Smooth muscle cell of the brain vasculature (primary cell): ENCODE data around the gene HMG20B.

Experiments
- DNase-seq: peaks from one replicate; pipeline ENCODE4 v3.0.0-alpha.2; 2012; ENCODE audit warnings: low read depth, low spot score

The HMG20B gene

DNA sequence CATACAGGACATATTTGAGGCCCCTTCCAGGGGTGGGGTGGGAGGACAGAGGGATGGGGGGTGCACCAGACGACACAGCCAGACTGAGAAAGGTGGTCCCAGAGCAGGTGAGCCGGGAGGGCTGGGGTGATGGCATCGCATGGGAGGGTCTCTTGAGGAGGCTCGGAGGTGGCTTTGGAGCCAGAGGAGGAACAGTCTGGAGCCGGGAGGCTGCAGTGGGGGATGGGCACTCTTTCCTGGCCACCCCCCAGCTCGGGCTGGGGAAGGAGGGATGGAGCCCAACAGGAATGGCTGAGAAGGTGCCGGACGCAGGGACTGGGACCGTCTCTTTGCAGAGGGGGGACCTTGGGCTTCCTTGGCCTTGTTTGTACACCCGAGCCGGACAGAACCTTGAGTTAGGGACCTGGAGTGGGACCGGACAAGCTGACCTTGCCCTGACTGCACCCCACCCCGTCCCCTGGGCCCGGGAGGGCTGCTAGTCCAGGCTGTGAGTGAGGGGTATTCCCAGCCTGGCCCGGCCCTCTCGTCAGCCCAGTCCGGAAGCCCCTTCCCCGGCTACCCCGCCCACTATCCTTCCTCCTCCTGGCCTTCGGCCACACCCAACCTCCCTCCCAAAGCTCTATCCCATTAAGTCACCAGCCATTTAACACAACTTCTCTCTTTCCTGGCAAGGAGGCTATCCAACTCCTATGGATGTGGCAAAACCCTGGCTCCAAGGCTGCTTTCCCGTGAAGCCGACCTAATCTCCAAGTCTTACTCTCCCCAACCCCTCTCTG is 34.7 kb downstream of the HMG20B start:
- no peak for DNase-seq

DNA sequence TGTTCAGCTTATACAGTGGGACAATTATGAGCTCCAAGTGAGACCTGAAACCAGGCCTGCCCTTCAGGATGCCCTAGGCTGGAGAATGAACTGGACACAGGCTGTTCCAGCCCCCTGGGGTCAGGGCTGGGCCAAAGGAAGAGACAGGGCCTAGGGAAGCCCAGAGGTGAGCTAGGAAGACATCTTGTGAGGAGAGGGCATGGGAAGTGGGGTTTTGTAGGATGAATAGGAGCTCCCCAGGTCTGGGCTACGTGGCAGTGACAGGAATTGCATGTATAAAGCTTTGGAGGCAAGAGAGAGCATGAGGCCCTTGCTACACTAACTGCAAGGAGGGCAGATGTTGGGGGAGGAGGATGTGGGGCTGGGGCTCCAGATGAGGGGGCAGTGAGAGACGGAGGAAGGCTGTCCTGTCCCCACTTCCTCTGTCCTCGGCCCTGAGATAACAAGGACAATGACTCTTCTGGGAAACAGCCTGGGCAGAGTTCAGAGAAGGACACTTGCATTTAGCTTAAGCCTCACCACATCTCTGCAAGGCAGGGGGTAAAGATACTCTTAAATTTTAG is 35.4 kb downstream of the HMG20B start:
- DNase-seq = no peak

DNA sequence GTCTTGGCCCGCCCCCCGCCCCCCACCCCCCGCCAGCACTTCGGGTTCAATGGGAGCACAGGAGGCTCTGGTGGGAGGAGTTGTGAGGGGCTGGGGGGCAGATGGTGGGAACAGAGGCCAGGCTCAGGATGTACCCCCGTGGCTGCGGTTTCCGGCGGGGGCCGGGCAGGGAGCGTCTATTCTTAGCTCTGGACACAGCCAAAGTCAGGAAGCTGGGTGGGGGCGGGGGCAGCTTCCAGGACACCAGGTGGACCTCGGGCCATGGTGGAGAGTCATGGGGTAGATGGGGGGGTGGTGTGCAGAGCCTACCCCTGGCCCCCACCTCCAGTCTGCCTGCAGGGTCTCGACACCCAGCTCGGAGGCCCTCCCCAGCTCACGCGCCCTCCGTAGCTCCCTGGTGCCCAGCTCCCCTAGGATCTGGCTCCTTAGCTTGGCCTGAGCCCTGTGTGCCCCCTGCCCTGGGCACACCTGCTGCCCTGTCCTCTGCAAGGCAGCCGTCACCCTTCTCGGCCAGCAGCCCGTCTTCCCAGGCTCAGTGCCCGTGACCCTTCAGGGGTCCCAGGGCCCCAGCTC is 36.1 kb downstream of the HMG20B start:
- peak; percentile 67 for DNase-seq

DNA sequence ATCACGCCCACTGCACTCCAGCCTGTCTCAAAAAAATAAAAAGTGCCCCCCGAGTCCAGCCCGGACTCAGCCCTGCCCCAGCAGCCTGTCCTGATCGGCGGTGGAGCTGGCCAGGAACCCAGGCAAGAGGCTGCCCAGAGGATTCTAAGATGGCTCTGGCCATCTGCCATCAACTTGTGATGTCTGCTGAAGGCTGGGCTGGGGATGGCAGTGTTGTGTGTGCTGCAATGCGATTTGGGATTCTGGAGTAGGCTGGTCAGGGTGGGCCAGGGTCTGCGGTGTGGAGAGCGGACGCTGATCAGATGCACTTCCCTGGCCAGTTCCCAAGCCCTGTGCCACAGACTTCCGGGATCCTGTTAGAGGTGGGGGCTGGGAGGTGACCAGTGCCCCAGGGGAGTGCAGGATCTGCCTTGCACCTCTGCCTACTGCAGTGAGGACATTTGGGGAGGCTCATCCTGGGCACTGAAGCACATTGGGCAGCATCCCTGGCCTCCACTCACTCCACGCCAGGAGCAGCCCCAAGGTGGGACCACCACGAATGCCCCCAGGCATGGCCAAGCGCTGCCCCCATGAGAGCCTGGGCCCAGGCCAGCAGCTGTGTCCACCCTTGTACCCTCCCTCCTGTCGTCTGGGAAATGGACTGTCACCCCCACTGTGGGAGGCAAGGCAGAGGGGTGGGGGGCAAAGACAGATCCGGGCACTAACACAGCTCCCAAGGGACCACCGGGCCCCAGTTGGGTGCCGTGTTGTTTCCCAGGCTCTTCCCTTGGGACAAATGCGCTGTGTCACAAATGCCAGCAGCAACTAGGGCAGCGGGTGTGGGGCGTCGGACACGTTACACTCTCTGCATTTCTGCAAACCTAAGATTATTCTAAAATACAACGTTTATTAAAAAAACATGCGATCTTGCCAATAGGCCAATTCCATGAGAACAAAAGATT is 37.3 kb downstream of the HMG20B start:
- DNase-seq = no peak

DNA sequence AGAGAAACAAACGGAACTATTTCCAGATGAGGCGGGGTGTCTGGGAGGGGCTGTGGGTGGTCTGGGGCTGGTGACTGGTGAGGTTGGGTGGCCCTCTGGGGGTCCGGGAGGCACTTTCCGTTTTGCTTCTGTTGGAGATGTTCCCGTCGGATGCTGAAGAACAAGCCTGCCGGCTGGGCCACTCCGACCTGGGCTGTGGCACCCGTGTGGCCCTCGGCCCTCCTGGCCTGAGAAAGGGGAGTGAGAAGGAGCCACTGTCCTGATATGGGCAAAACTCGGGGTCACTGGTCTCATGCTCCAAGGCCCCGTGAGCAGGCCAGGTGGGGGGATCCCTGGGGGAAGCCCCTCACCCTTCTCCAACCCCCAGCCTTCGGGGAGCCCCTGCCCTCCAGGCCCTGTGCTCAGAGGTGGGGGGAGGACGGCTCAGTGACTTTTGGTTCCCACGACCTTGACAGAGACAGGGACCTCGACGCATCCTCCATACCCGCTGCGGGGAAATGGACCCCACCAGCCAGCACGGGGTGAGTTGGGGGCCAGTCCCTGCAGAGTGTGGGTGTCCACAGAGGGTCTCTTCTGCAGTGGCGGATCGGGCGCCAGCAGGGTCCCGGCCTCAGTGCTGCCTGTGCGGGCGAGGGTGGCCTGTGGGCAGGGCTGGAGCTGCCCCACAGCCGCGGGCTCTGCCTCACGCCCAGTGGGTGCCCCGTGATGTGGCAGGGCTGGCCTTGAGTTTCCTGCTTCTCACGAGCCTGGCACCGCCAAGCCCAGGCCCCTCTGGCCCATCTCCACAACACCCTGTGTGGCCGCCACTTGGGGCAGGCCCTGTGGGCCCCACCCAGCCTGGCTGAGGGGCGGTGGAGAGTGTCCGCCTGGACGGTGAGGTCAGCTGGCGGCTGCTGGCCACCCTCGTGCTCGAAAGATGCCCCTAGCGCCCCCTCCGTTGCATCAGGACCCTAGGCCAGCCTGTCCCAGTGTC is 38.3 kb downstream of the HMG20B start:
- DNase-seq = no peak

DNA sequence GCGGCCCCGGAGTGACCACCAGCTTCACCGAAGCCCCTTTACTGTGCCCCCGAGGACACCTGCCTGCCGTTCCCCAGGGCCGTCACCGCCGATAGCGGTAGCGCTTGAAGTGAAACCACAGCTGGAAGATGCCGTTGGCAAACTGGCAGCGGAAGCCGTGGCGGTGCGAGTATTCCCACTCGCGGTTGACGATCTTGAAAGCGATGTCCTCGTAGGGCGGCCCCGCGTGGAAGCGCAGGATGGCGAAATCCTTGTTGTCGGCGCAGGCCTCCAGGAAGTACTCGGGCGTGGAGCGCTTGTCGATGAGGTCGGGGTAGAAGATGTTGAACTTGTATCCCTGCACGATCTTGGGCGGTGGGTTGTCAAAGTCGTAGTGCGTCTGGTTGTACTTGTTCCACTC is 39.1 kb downstream of the HMG20B start:
- no peak for DNase-seq

DNA sequence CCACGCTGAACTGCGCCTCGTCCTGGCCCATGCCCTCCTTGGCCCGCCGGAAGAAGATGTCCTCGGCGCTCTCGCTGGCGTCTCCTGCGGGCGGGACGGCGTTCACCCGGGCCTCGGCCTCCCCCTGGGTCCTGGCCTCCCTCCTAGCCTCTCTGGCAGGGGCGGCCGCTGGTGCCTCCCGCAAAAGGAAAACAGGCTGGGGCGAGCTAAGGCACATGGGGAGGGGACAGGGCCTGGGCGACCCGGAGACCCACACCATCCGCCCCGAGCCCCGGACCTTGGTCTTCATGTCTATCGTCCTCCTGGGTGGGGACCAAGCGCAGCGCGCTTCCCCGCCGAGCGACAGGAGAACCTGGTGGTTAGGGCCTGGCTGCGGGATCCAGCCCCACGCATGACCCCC is 39.6 kb downstream of the HMG20B start:
- no peak for DNase-seq

DNA sequence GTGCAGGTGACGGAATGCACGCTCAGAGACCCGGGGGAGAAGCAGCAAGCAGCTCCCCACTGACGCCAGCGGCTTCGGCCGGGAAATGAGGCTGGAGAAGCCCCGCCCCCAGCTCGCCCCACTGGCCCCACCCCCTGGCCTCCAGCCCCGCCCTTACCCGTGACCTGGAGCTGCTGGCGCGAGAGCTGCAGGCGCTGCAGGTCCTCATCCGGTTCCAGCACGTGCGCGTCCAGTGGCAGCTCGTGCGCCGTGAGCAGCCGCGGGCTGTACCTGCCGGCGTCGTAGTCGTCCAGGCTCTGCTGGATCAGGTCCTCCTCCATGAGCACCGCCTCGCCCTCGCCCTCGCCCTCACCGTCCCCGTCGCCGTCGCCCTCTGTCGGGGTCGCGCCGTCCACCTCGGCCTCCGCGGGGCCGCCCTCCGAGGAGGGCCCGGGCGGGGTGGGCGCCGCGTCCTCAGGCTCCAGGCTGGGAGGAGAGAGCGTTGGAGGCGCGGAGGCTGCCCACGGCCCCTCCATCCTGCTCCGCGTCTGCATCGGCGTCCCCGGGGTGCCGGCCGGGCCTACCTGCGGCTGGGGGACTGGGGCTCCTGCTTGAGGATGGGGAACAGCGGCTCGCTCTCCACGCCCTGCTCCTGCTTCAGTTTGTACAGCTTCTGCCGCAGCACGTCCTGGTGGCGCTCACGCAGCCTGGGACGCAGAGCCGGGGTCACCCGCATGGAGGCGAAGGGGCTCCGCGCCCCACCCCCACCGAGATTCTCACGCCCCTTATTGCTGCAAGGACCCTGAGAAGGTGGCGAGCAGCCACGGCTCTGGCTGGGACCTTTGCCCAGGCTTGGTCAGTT is 40.4 kb downstream of the HMG20B start:
- no peak for DNase-seq

DNA sequence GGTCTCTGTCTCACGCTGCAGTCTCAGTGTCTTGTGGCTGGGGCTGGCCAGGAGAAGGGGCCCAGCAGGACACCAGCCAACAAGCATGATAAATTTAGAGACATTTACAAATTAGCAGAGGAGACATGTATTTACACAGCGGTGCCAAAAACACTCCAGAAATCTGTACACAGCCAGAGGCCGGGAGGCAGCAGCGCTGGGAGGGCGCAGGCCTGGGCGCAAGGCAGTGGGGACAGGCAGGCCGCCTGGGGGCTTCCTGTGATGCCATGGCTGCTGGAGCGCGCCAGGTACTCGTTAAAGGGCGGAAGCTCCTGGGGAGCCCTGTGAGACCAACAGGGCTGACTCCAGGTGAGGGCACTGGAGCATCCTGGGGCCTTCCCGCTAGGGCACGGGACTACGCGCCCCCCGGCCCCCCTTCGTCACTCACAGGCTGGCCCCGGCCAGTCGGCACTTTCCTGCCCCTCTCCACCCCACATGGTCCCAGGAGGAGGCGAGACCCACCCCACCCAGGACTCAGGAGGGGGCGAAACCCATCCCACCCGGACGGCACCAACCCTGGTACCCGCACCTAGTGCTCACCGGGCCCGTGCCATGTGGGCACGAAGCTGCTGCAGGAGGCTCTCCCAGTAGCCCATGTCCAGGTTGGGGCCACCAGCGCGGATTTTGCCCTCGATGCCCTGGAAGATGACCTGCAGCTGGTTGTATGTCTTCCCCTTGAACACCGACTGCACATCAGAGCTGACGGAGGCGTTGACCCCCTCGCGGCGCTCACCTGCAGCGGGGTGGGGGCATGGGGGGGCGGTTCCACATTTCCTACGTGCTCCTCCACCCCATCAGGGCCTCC is 41.3 kb downstream of the HMG20B start:
- DNase-seq = no peak

DNA sequence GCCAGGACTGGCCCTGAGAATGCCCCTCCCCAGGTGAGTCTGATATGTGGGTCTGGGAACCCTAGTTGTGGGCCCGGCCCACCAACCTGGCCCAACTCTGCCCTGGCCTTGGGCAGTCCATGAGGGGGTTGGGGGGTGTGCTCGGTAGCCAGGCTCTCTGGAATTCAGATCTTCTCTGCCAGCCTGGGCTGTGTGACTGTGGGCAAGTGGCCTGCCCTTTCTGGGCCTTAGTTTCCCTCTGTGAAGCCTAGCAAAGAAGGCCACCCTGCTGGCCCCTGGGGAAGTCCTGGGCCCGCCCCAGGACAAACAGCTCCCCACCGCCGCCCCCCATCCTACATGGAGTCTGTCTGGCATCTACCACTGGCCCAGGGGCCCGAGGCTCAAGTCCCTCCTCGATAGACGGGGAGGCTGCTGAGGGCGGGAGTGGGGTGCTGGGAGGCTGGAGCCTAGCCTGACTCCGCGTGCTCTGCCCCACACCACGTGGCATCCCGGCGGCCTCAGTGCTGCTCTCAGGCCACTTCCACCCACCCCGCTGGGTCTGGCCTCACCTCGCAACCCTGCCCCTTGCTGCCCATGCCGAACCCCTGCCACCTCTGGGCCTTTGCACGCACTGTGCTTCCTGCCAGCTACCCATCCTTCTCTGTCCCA is 42.2 kb downstream of the HMG20B start:
- no peak for DNase-seq

DNA sequence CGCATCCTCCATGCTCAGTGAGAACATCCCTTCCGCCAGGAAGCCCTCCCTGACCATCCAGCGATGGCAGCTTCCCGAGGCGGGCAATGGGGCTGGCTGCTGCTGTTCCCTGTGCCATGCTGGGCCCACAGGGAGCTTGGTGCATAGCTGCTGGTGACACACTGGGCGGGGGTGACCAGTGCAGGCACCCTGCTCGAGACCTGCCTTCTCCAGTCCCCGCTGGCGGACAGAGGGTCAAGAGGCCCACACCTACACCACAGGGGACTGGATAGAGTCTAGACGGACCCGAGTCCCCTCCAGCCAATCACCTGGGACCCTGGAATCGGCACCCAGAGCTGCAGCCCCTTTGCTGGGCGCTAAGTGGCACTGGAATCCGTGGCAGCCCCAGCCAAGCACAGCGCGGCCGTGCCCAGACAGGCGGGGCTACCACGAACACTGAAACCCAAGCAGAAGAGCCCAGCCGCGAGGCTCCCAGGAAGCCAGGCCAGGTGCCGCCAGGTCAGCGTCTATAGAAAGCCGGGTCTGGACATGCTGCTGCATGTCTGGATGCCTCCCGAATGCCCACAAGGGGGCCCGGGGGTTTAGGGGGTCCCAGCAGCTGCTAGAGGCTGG is 42.9 kb downstream of the HMG20B start:
- DNase-seq = no peak

DNA sequence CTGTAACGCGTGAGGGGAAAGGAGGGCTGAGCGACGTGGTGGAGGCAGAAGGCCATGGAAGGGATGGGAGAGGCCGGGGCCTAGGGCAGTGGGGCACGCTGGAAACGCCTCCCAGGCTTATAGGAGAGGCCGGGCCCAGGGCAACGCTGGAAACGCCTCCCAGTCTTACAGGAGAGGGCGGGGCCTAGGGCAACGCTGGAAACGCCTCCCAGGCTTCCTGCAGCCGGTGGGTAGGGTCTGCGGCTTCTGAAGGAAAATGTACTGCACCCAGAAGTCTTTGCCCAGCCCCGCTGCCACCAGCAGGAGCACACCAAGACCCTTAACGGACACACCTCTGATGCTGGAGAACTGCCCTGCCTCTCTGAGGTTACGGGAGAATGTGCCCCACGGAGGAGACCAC is 44.7 kb downstream of the HMG20B start:
- DNase-seq = no peak

DNA sequence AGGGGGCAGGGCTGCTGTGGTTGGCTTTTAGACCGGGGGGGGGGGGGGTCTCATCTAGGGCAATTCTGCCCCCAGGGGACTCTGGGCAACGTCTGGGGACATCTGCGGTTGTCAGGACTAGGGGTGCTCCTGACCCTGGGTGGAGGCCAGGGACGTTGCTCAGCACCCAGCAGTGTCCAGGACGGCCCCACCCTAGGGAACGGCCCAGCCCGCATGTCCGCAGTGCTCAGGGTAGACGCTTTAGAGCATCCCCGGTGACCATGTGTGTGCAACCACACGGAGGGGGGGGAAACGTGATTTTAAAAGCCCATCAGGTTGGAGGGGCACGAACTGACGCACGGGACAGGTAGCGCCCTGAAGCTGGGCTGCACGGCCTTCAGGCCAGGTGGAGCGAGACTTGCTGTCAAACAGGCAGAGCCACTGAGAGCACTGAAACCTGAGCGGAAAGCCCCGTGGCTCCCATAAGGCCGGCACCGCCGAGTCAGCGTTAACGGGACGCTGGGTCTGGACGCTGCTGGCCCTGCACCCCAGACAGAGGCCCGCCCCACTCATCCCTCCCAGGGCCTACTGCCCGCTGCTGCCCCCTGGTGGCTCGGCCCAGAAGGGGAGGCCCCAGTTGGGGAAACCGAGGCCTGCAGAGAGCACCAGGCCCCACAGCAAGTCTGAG is 45.5 kb downstream of the HMG20B start:
- no peak for DNase-seq

DNA sequence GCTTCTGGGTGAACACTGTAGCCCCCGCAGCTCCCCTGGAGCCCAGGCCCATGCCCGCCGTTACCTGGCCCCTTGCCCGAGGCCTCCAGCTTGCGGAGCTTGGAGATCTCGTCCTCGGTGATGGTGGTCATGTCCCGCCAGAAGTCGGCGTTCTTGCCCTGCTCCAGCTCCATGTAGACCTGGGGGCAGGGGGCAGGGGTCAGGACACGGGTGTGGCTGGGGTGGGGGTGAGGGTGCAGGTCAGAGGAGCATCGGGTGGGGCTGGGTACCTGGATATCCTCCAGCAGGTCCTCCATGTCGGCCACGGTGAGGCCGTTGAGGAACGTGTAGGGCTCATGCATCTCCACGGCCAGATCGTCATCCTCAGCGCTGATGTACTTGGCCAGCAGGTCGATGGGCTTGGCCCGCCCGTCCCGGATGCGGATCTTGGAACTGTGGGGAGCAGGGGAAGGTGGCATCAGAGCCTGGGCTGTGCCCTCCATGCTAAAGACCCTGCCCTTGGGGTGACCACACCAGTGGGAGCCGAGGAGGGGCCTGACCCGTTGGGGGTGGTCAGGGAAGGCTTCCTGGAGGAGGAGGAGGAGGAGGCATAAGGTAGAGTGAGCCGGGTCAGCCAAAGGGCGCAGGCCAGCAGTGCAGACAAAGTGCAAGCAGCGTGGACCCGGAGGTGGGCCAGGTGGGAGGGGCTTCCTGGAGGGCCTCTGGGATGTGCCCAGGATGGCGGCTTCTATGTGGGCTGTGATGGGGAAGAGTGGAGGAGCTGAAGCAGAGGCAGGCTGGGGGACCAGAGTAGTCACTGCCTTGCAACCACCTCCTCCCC is 46.3 kb downstream of the HMG20B start:
- no peak for DNase-seq

DNA sequence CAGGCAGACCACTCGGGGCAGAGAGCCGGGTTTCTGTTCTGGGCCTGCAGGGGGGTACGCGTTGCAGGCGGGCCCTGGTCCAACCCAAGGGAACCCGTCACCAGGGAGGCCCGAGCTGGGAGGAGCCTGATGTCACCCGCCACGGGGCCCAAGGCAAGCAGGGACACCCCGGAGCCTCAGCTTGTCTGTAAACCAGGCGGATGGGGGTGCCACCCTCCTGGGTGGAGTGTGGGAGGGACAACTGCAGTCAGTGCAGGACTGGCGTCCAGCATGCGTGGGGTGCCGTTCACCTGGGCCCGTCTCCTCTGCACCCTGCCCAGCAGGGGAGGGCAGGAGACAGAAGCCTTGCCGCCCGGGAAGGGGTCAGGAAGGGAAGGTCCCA is 46.9 kb downstream of the HMG20B start:
- no peak for DNase-seq

DNA sequence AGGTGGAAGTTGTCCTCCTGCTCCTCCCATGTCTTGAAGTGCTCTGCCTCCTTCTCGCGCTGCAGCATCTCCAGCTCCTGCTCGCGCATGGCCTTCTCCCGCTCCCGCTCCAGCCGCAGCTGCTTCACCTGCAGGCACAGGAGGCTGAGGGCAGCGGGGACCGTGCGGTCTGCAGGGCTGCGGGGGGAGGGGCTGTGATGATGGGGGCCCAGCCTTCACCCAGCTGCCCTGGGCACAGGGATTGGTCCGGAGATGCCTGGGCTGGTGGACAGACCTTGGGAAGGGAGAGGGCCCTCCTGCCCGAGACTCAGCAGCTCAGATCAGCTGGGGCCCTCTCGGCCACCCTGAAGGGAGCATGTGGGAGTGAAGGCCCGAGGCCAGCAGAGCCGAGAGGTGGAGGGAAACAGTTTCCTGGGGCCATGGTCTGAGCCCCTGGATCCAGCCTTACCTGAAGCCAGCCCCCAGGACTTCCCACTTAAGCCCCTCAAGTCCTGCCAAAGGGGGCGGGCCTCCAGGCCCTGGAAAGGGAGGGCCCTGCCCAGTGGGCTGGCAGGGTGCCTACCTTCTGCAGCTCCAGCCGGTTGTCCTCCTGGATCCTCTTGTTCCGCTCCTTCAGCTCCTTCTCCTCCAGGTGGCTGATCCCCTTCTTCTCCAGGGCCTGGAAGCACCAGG is 47.5 kb downstream of the HMG20B start:
- DNase-seq = no peak
